HG03457 (cell line): ENCODE data around the gene ADI1.

Experiments
- ATAC-seq: cut with Tn5 transposase; IDR thresholded peaks from one replicate; pipeline ENCODE4 v1.9.1; 2021; ENCODE audit warnings: moderate number of reproducible peaks; ENCODE audit not compliant: unreplicated experiment

ADI1 gene

DNA sequence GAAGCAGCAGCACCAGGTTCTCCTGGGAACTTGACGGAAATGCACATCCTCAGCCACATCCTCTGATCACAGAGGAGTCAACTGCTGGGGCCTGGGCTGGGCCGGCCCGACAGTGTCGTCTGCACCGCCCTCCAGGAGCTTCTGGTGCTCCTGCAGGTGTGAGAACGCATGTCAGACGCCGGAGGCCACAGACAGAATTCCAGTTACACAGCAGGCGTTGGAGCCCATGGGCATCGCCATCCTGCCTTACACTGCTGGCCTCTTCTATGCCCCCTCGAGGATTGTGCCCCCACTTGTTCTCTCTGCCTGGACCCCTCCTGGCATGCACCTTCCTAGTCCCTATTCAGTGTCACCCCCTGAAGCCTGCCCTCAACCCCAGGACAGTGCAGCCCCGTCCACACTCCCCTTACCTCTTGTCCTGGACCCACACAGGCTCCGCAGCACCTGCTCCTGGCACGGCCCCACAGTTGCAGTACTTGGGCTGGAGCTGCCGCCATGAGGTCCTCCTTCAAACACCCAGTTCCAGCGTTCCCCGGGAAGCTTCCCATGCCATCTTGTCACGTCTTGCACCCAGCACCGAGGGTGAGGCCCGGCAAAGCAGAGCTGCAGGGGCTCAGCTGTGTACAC is 37.5 kb downstream of the ADI1 start:
- ATAC-seq, result no peak

DNA sequence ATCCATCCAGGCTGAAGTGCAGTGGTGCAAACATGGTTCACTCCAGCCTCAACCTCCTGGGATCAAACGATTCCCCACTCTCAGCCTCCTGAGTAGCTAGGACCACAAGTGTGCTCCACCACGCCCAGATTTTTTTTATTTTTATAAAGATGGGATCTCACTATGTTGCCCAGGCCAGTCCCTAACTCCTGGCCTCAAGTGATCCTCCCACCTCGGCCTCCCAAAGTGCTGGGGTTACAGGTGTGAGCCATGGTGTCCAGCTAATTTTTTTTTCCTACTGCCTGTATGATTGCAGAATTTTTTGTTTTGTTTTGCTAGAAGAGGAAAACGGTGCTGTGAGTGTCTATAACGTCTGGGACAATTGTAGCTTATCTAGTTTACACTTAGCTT is 38.3 kb downstream of the ADI1 start:
- ATAC-seq, result no peak

DNA sequence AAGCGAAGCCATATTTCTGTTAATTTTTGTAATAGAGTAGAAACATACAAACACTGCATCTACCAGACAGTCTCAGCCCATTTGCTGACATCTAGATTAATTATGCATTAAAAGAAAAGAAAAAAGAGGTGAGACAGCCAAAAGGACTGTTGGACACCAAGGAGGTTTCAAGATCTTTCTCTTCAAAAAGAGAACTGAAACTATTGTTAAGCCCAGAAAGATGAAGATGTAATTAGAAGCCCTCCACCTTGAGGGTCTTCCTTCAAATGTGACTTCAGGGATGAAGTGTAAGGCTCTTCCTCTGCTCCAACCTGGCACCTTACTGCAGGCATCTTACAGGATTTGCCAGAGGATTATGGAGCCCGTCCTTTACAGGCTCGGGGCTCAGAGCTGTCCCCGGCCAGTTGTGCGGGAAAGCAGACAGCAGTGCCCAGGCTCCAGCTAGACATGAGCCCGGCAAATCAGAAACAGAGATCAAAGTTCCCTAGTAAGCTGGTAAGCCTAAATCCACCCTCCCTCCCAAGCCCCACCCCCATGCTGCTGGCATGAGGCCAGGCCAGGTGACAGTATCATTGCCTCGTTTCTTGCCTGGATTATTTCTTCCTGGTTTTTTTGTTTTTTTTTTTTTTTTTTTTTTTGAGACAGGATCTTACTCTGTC is 38.9 kb downstream of the ADI1 start:
- no peak for ATAC-seq

DNA sequence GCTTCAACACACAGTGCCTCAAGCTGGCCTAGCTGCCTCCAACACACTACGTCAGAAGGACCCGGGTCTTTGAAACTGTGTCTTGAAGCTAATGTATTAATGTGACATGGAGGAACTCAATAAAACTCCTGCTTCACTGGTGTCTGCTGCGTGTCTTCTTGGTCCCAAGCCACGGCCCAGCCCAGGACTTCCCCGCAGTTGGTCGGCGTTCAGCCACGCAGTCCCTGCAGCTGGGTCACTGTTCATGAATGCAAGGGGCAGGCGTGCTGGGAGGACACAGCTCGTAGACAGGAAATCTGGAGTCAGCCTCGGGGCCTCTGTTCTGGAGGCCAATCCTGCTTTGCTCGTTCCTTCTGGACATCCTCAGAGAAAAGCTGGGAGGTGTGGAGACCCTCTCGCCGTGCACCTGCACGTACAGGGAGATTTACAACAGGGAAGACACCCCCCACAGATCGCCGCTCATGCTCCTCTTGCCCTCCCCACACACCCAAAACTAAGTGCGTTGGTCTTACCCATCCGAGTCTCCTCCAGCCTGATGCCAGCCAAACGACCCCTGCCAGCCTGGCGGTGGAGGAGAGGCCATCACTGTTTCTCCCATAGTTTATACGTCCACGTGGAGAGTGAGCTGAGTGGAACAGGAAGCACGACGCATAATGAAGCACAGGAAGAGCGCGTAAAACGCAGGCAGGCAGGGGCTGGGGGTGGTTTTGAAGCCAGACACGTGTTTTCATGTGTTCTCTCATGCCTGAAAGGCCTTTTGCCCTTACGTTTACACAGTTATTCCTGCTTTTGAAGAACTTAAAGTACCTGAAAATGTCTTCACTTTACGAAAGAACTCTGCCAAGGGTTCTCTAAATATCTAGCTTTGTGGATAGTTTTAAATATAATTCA is 39.7 kb downstream of the ADI1 start:
- no peak for ATAC-seq

DNA sequence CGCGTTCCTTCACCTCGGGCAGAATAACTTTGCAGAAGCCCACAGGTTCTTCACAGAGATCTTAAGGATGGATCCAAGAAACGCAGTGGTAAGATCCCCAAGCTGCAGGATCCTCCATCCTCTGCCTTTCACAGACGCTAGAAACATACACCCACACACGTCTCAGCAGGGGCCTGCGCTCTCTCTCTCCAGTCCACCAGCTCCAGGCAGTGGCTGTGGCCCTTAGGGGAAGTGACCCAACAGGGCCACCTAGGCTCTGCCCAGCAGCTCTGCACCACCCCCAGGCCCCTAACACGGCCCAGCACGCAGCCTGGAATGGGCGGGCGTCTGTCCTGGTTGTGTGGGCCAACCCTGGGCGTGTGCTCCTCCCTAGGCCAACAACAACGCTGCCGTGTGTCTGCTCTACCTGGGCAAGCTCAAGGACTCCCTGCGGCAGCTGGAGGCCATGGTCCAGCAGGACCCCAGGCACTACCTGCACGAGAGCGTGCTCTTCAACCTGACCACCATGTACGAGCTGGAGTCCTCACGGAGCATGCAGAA is 40.4 kb downstream of the ADI1 start:
- no peak for ATAC-seq

DNA sequence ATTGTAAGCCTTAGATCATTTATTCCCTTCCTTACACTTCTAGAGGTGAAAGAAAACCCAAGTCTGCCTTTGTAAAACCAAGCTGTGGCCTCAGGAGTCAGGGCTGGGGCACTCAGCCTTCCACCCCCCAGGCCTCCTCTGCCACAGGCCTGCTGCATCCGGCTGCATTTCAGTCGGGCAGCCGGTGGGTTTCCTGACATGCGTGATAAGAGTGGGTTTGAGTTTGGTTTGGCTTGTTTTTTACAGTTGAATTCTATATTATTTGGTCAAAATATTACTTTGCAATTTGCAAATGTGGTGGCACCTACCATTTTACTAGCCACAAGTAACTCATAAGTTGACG is 42.4 kb downstream of the ADI1 start:
- no peak for ATAC-seq

DNA sequence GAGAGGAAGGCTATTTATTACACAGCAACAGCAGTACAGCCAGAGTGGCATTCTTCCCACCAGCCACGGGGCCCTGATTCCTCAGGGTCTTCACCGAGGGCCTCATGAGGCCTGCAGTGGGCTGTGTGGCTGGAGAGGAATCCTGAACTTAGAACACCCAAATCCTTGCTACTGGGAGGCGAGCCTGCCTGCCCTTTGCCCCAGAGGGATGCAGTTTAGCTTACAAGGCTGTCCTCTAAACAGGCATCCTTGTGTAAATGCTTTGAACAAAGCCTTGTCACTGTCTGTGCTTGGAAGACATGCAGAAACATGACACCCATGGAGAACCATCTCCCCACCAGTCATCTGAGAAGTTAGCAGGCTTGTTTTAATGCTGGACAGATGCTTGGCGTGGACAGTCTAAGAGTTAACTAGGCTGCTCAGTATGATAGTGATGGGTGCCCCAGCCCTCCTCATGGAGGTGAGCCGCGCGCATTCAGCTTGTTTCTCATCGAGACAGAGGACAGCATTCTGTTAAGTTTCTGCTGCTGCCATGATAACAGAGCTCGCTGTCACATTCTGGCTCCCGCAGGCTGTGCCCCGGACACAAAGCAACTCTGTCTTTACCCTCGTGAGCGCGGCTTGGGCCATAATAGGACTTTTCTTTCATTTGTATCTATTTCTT is 42.9 kb downstream of the ADI1 start:
- ATAC-seq, result no peak

DNA sequence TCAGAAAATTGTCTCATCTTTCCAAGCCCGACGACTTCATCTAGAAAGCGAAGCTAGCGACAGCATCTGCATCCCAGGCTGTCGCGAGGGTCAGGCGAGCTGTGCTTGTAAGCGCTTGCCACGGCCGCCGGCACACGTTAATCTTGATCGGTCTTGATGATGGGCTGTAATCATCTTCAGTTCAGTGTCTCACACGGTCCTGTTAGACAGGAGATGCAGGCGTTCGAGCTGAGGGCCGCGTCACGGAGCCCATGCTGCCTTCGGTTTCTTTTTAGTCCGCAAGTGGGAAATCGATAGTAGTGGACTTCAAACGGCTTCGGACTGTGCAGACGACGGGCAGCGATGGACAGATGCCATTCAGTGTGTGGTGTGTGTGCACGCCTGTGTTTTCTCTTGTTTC is 43.6 kb downstream of the ADI1 start:
- ATAC-seq, result no peak

DNA sequence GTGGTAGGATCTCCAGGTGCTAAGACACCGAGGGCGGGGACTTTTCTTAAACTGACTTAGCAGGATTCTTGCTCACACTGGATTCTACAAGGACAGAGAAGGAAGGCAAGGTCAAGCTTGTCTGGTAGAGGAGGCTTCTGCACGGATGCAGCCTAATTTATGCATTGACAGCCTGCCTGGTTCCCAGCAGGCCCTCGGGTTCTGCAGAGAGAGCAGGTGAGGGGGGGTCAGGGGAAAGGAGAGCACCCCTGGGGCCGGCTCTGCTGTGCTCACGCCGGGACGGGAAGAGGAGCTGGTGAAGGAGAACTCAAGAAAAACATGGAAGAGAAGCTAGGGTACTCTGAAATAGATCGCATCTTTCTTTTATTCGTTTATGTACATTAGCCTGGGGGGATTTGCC is 46.4 kb downstream of the ADI1 start:
- ATAC-seq, result no peak

DNA sequence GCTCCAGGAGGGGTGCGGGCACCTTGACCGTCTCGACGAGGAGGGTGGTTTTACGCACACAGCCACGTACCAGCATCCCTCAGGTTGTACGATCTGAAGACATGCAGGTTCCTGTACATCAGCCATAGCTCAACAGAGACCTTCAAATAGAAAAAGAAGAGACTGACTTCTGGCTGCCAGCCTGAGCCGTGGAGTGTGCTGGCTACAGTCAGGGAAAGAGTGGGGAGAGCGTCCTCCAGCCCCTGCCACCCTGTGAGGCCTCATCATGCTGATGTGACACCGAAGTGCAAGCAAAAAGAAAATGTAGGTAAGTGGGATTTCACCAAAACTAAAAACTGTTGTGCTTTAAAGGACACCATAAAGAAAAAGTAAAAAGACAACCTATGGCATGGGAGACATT is 47.0 kb downstream of the ADI1 start:
- ATAC-seq, result no peak

DNA sequence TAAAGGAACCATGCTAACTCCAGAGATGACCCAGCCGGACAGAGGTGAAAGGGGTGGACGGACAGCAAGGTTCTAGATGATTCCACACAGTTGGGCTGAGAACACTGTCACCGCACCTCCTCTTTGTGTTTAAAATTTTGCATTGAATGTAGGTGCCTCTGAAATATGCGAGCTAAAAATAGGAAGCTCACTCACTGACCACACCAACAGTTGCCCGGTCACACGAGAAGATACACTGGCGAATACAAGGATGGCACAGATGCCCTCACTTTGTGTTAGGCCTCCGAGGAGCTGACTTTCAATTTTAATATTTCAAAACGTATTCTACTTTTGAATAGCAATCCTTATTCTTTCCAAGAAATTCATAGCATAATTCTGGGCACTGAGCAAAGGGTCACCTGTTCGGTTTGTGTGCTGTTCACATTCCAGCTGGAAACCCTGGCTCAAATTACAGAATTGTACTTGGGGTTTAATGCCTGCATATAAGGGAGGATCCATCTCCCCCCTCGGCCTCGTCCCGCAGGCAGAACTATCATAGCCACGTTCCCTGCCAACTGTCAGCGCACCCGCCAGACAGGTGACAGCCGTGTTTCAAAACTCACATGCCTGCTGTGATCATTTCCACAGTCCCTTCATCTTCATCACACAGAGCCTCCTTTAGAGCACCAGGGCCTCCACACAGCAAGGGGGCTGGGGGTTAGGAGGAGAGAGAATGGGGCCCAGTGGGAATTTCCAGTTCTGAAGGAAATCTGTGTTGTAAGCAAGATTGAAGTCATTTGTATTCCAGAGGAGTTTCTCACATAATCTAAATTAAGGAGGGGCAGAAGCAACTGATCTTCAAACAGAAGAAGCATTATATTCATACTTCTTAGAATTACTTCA is 48.2 kb downstream of the ADI1 start:
- ATAC-seq, result no peak

DNA sequence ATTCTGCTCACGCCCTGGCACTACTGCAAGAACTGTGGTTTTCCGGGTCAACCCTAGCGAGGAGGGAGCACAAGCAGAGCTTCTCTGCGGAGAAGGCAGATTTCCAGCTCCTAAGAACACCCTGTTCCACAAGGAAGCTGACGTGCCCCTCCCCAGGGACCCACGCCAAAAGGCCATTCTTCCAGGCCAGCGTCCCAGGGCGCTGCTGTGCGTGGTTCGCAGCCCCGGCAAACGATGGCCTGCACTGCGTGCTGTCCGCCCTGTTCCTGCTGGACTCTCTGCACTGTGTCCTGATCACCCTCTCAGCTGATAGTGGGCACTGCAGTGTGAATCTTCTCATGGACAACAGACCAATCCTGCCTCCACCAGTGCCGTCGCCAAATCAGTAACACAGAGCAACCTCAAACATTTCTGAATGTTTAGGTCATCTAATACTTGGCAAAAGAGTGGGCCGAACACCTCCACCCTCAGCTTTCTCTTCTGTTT is 49.1 kb downstream of the ADI1 start:
- ATAC-seq, result no peak

DNA sequence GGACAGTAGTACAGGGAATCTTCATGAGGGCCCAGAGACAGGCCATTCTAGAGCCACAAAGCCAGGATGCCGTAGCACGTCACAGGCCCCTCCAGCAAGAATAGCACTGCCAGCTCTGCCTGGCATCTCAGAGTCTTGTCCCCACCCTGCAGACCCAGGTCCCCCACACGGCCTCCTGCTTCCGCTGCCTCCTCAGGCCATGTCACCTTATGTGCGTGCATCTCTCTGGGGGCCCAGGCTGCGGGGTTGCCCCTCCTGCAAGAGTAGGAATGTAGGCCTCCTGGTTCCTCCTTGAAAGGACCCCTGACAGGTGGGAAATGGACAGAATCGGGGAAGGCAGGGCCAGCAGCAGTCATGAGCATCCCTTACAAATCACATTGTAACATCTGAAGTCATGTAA is 49.8 kb downstream of the ADI1 start:
- ATAC-seq, result no peak

DNA sequence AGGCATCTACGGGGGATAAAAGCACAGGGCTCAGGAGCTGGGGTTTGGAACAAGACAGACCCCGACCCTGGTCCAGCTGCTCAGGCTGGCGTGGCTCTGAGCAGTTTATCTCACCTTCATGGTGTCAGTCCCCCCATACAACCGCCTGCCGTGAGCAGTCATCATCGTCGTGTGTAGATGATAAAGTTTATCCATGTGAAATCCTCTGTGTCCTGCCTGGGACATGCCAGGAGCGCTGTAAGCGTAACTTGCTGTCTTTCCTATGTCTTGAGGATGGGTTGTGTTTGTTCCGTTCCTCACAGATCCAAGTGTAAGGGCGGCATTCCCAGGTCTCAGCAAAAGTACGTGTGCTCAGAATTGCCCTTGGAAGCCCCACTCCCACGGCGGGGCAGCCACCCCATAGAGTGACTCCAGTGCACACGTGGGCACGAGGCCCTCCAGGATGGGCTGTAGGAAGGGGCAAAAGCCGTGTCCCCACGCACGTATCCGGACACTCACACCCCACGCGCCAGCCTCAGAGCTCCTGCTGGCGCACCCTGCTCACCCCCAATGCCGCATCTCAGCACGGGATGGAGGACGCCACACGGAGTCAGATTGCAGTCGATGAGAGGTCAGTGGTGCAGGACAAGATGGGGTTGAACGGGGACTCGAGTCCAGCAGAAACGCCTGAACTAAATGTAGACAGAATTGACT is 50.9 kb downstream of the ADI1 start:
- ATAC-seq, result no peak

DNA sequence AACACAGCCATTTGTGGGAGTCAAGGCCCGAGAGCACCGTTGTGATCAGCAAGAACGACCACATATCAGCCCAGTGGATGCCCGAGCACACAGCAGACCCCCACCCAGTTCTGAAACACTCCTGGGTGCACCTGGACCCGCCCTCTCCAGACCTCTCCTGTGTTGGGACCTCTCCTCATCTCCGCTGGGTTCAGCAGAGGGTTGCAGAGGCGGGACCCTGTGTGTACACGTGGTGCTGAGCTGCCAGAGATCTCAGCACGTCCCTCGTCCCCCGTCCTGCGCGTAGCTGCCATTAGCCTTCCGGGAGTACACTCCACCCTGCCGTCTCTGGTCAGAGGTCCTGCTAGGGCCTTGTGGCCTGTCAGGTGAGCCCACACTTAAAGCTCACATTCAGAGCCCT is 51.7 kb downstream of the ADI1 start:
- no peak for ATAC-seq

DNA sequence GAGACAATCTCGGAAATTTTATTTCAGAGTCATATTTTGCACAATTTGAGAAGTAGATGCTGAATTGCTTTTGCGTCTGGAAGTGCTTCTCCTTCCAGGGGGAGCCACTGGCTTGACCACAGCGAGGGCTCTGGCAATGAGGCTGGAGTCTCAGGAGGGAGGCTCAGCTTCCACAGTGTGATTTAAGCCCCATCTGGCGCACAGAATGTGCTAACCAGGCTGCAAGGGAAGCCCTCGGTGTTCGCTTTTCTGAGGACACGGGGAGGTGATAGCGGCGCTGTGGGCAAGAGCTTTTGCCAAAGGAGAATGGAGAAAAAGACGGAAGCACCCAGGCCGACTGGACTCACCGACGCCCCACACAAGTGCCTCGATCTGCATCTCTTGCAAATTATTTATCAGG is 52.4 kb downstream of the ADI1 start:
- no peak for ATAC-seq

DNA sequence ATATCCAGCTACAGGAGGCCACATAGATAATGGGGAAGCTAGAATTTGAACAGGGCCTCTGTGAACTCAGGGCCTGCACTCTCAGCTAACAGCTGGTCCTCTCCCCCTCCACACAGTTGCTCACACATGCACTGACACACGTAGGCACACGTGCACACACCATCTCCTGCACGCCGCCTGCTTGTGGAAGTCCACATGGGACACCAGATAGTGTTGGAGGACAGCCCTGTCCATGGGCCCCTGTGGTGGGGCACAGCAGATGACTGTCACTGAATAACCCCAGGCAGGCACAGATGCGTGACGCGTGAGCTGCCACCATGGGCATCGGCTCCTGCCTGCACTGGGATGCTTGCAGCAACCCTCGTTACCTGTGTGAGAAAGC is 52.9 kb downstream of the ADI1 start:
- no peak for ATAC-seq

DNA sequence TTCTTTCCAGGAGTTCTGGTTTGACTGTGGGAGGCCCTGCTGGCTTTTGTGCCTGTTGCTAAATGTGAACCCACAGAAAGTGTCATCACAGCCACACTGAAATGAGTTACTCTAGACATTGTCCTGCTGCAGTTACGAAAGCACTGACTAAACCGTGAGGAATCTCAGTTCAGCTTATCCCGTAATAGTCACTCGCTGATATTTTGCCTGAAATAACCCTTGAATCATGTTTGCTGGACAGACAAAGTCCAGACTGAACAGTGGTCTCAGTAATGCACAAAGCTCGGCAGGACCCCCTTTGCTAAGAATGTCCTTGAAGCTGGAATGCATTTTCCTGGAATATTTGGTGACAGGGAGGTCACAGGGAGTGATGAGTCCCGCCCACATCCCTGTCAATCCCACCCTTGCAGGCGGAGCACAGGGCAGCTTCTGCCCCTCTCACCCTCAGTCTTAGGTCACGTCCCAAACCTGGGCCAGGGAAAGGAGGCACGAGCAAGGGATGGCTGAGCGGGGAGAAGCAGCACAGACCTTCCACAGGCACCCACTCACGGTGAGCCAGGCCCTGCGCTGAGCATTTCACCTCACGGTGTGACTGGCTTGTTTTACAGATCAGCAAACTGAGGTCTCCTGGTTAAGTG is 53.4 kb downstream of the ADI1 start:
- no peak for ATAC-seq

DNA sequence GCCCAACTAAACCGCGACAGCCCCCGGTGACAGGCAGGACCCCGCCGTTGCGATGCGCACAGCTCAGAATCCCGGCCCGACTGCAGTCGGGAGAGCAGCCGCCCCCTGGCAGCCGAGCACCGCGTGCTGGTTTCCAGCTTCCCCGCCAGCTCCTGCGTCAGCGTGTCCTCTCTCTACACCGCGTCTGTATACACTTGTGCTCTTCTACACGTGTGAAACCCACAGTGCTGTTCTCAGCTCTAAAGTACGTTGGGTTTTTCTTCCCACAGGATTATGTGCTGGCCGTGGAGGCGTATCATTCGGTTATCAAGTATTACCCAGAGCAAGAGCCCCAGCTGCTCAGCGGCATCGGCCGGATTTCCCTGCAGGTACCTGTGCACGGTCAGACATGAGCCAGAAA is 54.0 kb downstream of the ADI1 start:
- no peak for ATAC-seq
